K562 (cell line): ENCODE data around the gene IRX3.

Experiments used
- GTF2F1 ChIP-seq: IDR thresholded peaks from 2 replicates; pipeline ENCODE4 v1.6.1; 2011; ENCODE audit warnings: low read depth, low read length, improper control_type of control experiment
- MAX ChIP-seq: sonication (generic); formaldehyde crosslinking; IDR thresholded peaks from 2 replicates; pipeline ENCODE4 v1.9.0; 2022; ENCODE audit warnings: mild to moderate bottlenecking, missing genetic modification reagents
- REST ChIP-seq, 2 experiments: fragments of 450-650 bp; formaldehyde crosslinking in 1 of 2; IDR thresholded peaks; 2 replicates each; pipeline versions ENCODE4 v1.4.0 to v1.6.1; 2014 to 2020; ENCODE audit warnings: mild to moderate bottlenecking in 2 of 2, borderline replicate concordance in 1 of 2, low read depth in 1 of 2
- SIN3A ChIP-seq, 2 experiments: fragments of 150-350 bp in 1 of 2; IDR thresholded peaks; 2 replicates each; pipeline ENCODE4 v1.6.1; 2011 to 2016; ENCODE audit warnings: borderline replicate concordance in 2 of 2, low read depth in 2 of 2, low read length in 2 of 2, mild to moderate bottlenecking in 2 of 2, moderate library complexity in 2 of 2; ENCODE audit not compliant: control insufficient read depth in 1 of 2
- SNRNP70 ChIP-seq: fragments of 200-400 bp; formaldehyde crosslinking; optimal IDR thresholded peaks from 2 replicates; pipeline ENCODE3; 2017; ENCODE audit warnings: low read depth, low read length
- ZBTB40 ChIP-seq, 2 experiments: fragments of 450-650 bp in 1 of 2; sonication (generic) in 1 of 2; formaldehyde crosslinking in 1 of 2; IDR thresholded peaks; 2 replicates each; pipeline versions ENCODE4 v1.7.1 to v1.9.0; 2016 to 2022; ENCODE audit warnings: inconsistent platforms in 1 of 2, mild to moderate bottlenecking in 1 of 2, missing genetic modification reagents in 1 of 2
- ZFP36 ChIP-seq: fragments of 150-350 bp; IDR thresholded peaks from 2 replicates; pipeline ENCODE4 v1.6.1; 2018; ENCODE audit warnings: low read length, low read depth; ENCODE audit not compliant: partially characterized antibody
- ZNF224 ChIP-seq: sonication (generic); formaldehyde crosslinking; IDR thresholded peaks from 2 replicates; pipeline ENCODE4 v1.8.0; 2022; ENCODE audit warnings: mild to moderate bottlenecking, missing genetic modification reagents

- TF ChIP-seq REST (IDR thresholded peaks at IDR 0.05; ENCODE audit: borderline replicate concordance) (no peak), REST (CRISPR knock-in tag; IDR thresholded peaks at IDR 0.05; ENCODE audit: low read depth) (no peak), ZNF224 (CRISPR knock-in tag) (no peak), ZBTB40 (IDR thresholded peaks at IDR 0.05) (no peak), ZBTB40 (CRISPR knock-in tag; IDR thresholded peaks at IDR 0.05) (no peak), SIN3A (IDR thresholded peaks at IDR 0.05; ENCODE audit: borderline replicate concordance in 2 of 2, control insufficient read depth in 1 of 2, low read depth in 2 of 2, low read length in 2 of 2) (no peak), GTF2F1 (no peak), SNRNP70 (no peak), ZFP36 (no peak), MAX (CRISPR knock-in tag) (no peak)
Measured at GRCh38 chr16:54318941-54319340, 32.4 kb upstream of the IRX3 start.
